HepG2 (cell line): ENCODE results near the gene ERF. TPM values are rescaled to one million over a fixed set of nuclear protein-coding genes. Genes with fewer than 3 reads are reported as not detected.

Experiments
- DNMT3B ChIP-seq: conservative IDR thresholded peaks from 2 replicates; pipeline ENCODE4 v1.6.1; 2016; ENCODE audit warnings: missing biosample characterization, control low read depth
- EZH2 ChIP-seq: conservative IDR thresholded peaks from 2 replicates; pipeline ENCODE4 v1.6.1; 2012; ENCODE audit warnings: mild to moderate bottlenecking, low read depth, low read length, moderate library complexity
- KAT7 ChIP-seq: IDR thresholded peaks from 2 replicates; pipeline ENCODE4 v1.6.1; 2018; ENCODE audit warnings: borderline replicate concordance, missing compliant biosample characterization
- MTF1 ChIP-seq: sonication (generic); formaldehyde crosslinking; IDR thresholded peaks from 2 replicates; pipeline ENCODE4 v1.5.0; 2020; ENCODE audit warnings: missing genetic modification reagents
- NR1H2 ChIP-seq: sonication (generic); formaldehyde crosslinking; IDR thresholded peaks from 2 replicates; pipeline ENCODE4 v1.8.1; 2022; ENCODE audit warnings: low read depth, missing genetic modification reagents, borderline replicate concordance
- PCBP2 ChIP-seq: fragments of 200-400 bp; formaldehyde crosslinking; optimal IDR thresholded peaks from 2 replicates; pipeline ENCODE3; 2018; ENCODE audit warnings: low read length, low read depth; ENCODE audit not compliant: poor library complexity, severe bottlenecking
- PRMT3 ChIP-seq: sonication (generic); formaldehyde crosslinking; IDR thresholded peaks from 2 replicates; pipeline ENCODE4 v1.8.1; 2022; ENCODE audit warnings: low read depth, mild to moderate bottlenecking, moderate library complexity, missing genetic modification reagents, borderline replicate concordance
- RBFOX2 ChIP-seq: fragments of 200-400 bp; formaldehyde crosslinking; IDR thresholded peaks from 2 replicates; pipeline ENCODE4 v1.6.1; 2017; ENCODE audit warnings: low read depth, mild to moderate bottlenecking, low read length
- RBM22 ChIP-seq: fragments of 200-400 bp; formaldehyde crosslinking; optimal IDR thresholded peaks from 2 replicates; pipeline ENCODE3; 2017; ENCODE audit warnings: mild to moderate bottlenecking, low read length, moderate library complexity
- SNAPC2 ChIP-seq: sonication (generic); formaldehyde crosslinking; IDR thresholded peaks from 2 replicates; pipeline ENCODE4 v1.8.1; 2022; ENCODE audit warnings: mild to moderate bottlenecking, missing genetic modification reagents
- TBL1XR1 ChIP-seq: fragments of 150-350 bp; IDR thresholded peaks from 2 replicates; pipeline ENCODE4 v1.6.1; 2014; ENCODE audit warnings: borderline replicate concordance, low read length; ENCODE audit not compliant: partially characterized antibody
- XRCC5 ChIP-seq: fragments of 200-400 bp; formaldehyde crosslinking; optimal IDR thresholded peaks from 2 replicates; pipeline ENCODE3; 2017; ENCODE audit warnings: mild to moderate bottlenecking, low read length
- ZNF260 ChIP-seq: sonication (generic); formaldehyde crosslinking; IDR thresholded peaks from 2 replicates; pipeline ENCODE4 v1.4.0; 2020; ENCODE audit warnings: missing genetic modification reagents, low read depth, mild to moderate bottlenecking, borderline replicate concordance
- ZNF652 ChIP-seq: IDR thresholded peaks from 2 replicates; pipeline ENCODE4 v1.6.1; 2016; ENCODE audit warnings: low read depth, borderline replicate concordance
- ZNF766 ChIP-seq: sonication (generic); formaldehyde crosslinking; IDR thresholded peaks from 2 replicates; pipeline ENCODE4 v1.5.0; 2020; ENCODE audit warnings: missing genetic modification reagents, borderline replicate concordance
- ZNF768 ChIP-seq: sonication (generic); formaldehyde crosslinking; IDR thresholded peaks from 2 replicates; pipeline ENCODE4 v1.4.0; 2020; ENCODE audit warnings: missing genetic modification reagents
- ZSCAN31 ChIP-seq: sonication (generic); formaldehyde crosslinking; IDR thresholded peaks from 2 replicates; pipeline ENCODE4 v1.5.0; 2020; ENCODE audit warnings: low read depth, mild to moderate bottlenecking, missing genetic modification reagents
- polyA plus RNA-seq, 8 experiments: library from polyadenylated mRNA; depleted of rRNA in 3 of 8; stranded (reverse) in 7 of 8; unstranded in 1 of 8; fragments of >200 nt; fragmentation: Illumina TruSeq in 4 of 8; extraction: Trizol in 4 of 8; gene quantifications; 2 replicates each; pipeline versions ENCODE4 v1.2.1 to v1.2.3, GENCODE V29; 2011 to 2016; ENCODE audit warnings: low read depth in 4 of 8, missing spikeins in 1 of 8, mixed read lengths in 1 of 8; ENCODE audit not compliant: insufficient read depth in 1 of 8
- total RNA-seq, 5 experiments: library from RNA; depleted of rRNA; stranded (reverse); fragments of >200 nt; fragmentation: Illumina TruSeq; extraction: Trizol; gene quantifications; 2 replicates each; pipeline ENCODE4 v1.2.3, GENCODE V29; 2016; ENCODE audit warnings: low read depth in 1 of 5
- TF ChIP-seq, protein P1 (sequence below): sonication (generic); formaldehyde crosslinking; IDR thresholded peaks from 2 replicates; pipeline ENCODE4 v1.4.0; 2020; ENCODE audit warnings: mild to moderate bottlenecking, missing genetic modification reagents
- TF ChIP-seq, protein P2 (sequence below): sonication (generic); formaldehyde crosslinking; IDR thresholded peaks from 2 replicates; pipeline ENCODE4 v1.5.0; 2020; ENCODE audit warnings: missing genetic modification reagents
- TF ChIP-seq, protein P3 (sequence below), 2 experiments: fragments of 450-650 bp in 1 of 2; sonication (generic) in 1 of 2; formaldehyde crosslinking in 1 of 2; IDR thresholded peaks; 2 replicates each; pipeline versions ENCODE4 v1.6.1 to v1.8.0; 2016 to 2022; ENCODE audit warnings: antibody characterized with exemption in 1 of 2, mild to moderate bottlenecking in 1 of 2, missing genetic modification reagents in 1 of 2

The ERF gene
- total and polyA plus RNA-seq, 2 of the 13 experiments (the other 11 are each of a cell fraction or from before 2014, with no cell fraction given) = 67.1 to 69.9 TPM

DNA sequence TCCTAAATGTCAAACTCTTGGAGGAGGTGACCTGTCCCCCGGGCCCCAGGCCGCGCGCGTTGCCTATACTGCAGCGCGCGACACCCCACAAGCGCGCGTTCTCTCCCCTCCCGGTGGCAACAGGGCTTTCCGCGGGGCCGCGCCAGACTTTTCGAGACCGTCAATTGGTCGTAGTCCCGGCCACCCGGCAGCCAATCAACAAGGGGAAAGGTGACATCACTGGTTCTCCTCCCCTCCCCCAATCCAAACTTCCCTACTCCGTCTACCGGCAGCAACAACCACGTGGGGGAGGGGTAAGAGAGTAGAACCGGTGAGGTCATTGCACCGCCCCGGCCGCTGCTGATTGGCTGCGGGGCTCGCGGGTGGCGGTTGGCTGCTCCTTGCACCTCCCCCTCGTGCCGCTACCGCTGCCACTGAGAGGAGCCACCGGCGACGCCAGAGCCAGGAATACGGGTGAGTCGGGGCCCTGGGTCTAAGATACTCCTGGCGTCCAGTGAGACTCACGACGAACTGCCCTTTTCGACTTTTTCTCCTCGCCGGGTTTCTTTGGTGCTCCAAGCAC is 13.3 kb upstream of the ERF start (continued):
- TF ChIP-seq TBL1XR1 (peak; percentile 3), NR1H2 (CRISPR knock-in tag) (no peak), MTF1 (CRISPR knock-in tag) (no peak), EZH2 (no peak), ZNF766 (CRISPR knock-in tag) (no peak; the same call in 1 of the 2 replicates), ZNF768 (CRISPR knock-in tag) (no peak), PRMT3 (no peak), ZSCAN31 (CRISPR knock-in tag) (0 out of 2 replicates have a peak, but pooled peaks have one; percentile 34), RBFOX2 (peak; percentile 66), ZNF260 (no peak), ZNF652 (CRISPR knock-in tag) (peak; percentile 29; the same call in 1 of the 2 replicates), KAT7 (CRISPR knock-in tag) (no peak), XRCC5 (no peak), DNMT3B (no peak), SNAPC2 (CRISPR knock-in tag) (peak; percentile 52; the same call in 1 of the 2 replicates), PCBP2 (no peak), RBM22 (no peak)
- TF ChIP-seq, protein P1, sequence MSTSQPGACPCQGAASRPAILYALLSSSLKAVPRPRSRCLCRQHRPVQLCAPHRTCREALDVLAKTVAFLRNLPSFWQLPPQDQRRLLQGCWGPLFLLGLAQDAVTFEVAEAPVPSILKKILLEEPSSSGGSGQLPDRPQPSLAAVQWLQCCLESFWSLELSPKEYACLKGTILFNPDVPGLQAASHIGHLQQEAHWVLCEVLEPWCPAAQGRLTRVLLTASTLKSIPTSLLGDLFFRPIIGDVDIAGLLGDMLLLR (CRISPR knock-in tag) = no peak
- TF ChIP-seq, protein P2, sequence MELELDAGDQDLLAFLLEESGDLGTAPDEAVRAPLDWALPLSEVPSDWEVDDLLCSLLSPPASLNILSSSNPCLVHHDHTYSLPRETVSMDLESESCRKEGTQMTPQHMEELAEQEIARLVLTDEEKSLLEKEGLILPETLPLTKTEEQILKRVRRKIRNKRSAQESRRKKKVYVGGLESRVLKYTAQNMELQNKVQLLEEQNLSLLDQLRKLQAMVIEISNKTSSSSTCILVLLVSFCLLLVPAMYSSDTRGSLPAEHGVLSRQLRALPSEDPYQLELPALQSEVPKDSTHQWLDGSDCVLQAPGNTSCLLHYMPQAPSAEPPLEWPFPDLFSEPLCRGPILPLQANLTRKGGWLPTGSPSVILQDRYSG (CRISPR knock-in tag) = no peak
- TF ChIP-seq, protein P3, sequence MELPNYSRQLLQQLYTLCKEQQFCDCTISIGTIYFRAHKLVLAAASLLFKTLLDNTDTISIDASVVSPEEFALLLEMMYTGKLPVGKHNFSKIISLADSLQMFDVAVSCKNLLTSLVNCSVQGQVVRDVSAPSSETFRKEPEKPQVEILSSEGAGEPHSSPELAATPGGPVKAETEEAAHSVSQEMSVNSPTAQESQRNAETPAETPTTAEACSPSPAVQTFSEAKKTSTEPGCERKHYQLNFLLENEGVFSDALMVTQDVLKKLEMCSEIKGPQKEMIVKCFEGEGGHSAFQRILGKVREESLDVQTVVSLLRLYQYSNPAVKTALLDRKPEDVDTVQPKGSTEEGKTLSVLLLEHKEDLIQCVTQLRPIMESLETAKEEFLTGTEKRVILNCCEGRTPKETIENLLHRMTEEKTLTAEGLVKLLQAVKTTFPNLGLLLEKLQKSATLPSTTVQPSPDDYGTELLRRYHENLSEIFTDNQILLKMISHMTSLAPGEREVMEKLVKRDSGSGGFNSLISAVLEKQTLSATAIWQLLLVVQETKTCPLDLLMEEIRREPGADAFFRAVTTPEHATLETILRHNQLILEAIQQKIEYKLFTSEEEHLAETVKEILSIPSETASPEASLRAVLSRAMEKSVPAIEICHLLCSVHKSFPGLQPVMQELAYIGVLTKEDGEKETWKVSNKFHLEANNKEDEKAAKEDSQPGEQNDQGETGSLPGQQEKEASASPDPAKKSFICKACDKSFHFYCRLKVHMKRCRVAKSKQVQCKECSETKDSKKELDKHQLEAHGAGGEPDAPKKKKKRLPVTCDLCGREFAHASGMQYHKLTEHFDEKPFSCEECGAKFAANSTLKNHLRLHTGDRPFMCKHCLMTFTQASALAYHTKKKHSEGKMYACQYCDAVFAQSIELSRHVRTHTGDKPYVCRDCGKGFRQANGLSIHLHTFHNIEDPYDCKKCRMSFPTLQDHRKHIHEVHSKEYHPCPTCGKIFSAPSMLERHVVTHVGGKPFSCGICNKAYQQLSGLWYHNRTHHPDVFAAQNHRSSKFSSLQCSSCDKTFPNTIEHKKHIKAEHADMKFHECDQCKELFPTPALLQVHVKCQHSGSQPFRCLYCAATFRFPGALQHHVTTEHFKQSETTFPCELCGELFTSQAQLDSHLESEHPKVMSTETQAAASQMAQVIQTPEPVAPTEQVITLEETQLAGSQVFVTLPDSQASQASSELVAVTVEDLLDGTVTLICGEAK (IDR thresholded peaks at IDR 0.05) = no peak
- TF ChIP-seq, protein P3 (CRISPR knock-in tag; IDR thresholded peaks at IDR 0.05) = no peak
